GM23338 (cell line): ENCODE data around the gene ARX.

Source experiments
- EZH2 ChIP-seq: fragments of 200-600 bp; sonication (generic); IDR thresholded peaks from one replicate; pipeline ENCODE4 v1.8.0; 2017; ENCODE audit warnings: antibody characterized with exemption, mild to moderate bottlenecking, low read depth; ENCODE audit not compliant: unreplicated experiment
- EZH2phosphoT487 ChIP-seq: fragments of 200-600 bp; sonication (generic); IDR thresholded peaks from one replicate; pipeline ENCODE4 v1.8.1; 2018; ENCODE audit warnings: antibody characterized with exemption; ENCODE audit not compliant: unreplicated experiment
- POLR2AphosphoS5 ChIP-seq: IDR thresholded peaks from 2 replicates; pipeline ENCODE4 v1.6.1; 2016; ENCODE audit warnings: antibody characterized with exemption, low read depth
- TF ChIP-seq, protein P1 (sequence below), 2 experiments: fragments of 200-600 bp in 1 of 2; sonication (generic) in 1 of 2; conservative IDR thresholded peaks; 2 replicates each; pipeline versions ENCODE4 v1.5.1 to v1.6.1; 2016 to 2017; ENCODE audit warnings: antibody characterized with exemption in 2 of 2, low read depth in 2 of 2, mild to moderate bottlenecking in 2 of 2, moderate library complexity in 1 of 2
- TF ChIP-seq, protein P2 (sequence below): IDR thresholded peaks from one replicate; pipeline ENCODE4 v1.6.1; 2018; ENCODE audit warnings: antibody characterized with exemption; ENCODE audit not compliant: unreplicated experiment

DNA sequence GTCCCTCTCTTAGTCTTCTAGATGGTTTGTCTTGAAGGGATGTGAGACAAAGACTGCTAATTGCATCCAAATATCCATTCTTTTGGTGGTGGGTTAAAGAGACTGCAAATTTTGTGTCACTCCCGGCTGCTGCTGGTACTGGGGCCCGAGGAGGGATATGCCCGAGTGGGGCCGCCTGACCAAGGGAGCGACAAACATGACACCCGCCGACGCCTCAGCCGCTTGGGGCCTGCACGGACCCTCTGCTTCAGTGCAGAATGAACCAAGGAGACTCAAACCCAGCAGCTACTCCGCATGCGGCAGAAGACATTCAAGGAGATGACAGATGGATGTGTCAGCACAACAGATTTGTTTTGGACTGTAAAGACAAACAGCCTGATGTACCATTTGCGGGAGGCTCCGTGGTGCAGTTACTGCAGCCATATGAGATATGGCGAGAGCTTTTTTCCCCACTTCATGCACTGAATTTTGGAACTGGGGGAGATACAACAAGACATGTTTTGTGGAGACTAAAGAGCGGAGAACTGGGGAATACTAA, 13.6 kb upstream of the ARX start:
- TF ChIP-seq, protein P1, sequence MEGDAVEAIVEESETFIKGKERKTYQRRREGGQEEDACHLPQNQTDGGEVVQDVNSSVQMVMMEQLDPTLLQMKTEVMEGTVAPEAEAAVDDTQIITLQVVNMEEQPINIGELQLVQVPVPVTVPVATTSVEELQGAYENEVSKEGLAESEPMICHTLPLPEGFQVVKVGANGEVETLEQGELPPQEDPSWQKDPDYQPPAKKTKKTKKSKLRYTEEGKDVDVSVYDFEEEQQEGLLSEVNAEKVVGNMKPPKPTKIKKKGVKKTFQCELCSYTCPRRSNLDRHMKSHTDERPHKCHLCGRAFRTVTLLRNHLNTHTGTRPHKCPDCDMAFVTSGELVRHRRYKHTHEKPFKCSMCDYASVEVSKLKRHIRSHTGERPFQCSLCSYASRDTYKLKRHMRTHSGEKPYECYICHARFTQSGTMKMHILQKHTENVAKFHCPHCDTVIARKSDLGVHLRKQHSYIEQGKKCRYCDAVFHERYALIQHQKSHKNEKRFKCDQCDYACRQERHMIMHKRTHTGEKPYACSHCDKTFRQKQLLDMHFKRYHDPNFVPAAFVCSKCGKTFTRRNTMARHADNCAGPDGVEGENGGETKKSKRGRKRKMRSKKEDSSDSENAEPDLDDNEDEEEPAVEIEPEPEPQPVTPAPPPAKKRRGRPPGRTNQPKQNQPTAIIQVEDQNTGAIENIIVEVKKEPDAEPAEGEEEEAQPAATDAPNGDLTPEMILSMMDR (conservative IDR thresholded peaks at IDR 0.05; ENCODE audit: low read depth in 2 of 2), result no peak
- TF ChIP-seq, protein P2, sequence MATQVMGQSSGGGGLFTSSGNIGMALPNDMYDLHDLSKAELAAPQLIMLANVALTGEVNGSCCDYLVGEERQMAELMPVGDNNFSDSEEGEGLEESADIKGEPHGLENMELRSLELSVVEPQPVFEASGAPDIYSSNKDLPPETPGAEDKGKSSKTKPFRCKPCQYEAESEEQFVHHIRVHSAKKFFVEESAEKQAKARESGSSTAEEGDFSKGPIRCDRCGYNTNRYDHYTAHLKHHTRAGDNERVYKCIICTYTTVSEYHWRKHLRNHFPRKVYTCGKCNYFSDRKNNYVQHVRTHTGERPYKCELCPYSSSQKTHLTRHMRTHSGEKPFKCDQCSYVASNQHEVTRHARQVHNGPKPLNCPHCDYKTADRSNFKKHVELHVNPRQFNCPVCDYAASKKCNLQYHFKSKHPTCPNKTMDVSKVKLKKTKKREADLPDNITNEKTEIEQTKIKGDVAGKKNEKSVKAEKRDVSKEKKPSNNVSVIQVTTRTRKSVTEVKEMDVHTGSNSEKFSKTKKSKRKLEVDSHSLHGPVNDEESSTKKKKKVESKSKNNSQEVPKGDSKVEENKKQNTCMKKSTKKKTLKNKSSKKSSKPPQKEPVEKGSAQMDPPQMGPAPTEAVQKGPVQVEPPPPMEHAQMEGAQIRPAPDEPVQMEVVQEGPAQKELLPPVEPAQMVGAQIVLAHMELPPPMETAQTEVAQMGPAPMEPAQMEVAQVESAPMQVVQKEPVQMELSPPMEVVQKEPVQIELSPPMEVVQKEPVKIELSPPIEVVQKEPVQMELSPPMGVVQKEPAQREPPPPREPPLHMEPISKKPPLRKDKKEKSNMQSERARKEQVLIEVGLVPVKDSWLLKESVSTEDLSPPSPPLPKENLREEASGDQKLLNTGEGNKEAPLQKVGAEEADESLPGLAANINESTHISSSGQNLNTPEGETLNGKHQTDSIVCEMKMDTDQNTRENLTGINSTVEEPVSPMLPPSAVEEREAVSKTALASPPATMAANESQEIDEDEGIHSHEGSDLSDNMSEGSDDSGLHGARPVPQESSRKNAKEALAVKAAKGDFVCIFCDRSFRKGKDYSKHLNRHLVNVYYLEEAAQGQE, result no peak
- no peak for TF ChIP-seq POLR2AphosphoS5
- no peak for TF ChIP-seq EZH2phosphoT487
- TF ChIP-seq EZH2, result no peak
